Measurements from ENCODE around the gene CACNA1B.

CACNA1B gene

GRCh38 chr9:137977571-137978261 lies 100.1 kb downstream of the CACNA1B start:
- Histone ChIP-seq H3K4me1 (ENCODE audit: control insufficient read depth, insufficient read depth, low read length) (no peaks in the 10 kb centered on the region), H3K9ac (ENCODE audit: low read length) (no peak overlapping the region), H3K27me3 (ENCODE audit: control insufficient read depth, insufficient read depth, low read length) (no peaks in the 10 kb centered on the region), H3K9me3 (ENCODE audit: control insufficient read depth, low read length) (no peaks in the 10 kb centered on the region), H3K36me3 (ENCODE audit: control insufficient read depth, insufficient read depth, low read length) (no peaks in the 10 kb centered on the region), H3K4me3 (ENCODE audit: low read length) (no peak overlapping the region)

GRCh38 chr9:137978262-137978714 lies 100.7 kb downstream of the CACNA1B start:
- no peaks in the 10 kb centered on the region for H3K9me3 ChIP-seq (ENCODE audit: control insufficient read depth, low read length)
- H3K4me1 ChIP-seq (ENCODE audit: control insufficient read depth, insufficient read depth, low read length): no peaks in the 10 kb centered on the region
- H3K36me3 ChIP-seq (ENCODE audit: control insufficient read depth, insufficient read depth, low read length): no peaks in the 10 kb centered on the region

GRCh38 chr9:137982200-137982599 lies 104.6 kb downstream of the CACNA1B start:
- Histone ChIP-seq H3K9me3 (ENCODE audit: control insufficient read depth, low read length) (no peaks in the 10 kb centered on the region), H3K9ac (ENCODE audit: low read length) (no peak overlapping the region), H3K36me3 (ENCODE audit: control insufficient read depth, insufficient read depth, low read length) (no peaks in the 10 kb centered on the region), H3K4me1 (ENCODE audit: control insufficient read depth, insufficient read depth, low read length) (no peaks in the 10 kb centered on the region), H3K27me3 (ENCODE audit: control insufficient read depth, insufficient read depth, low read length) (no peaks in the 10 kb centered on the region), H3K4me3 (ENCODE audit: low read length) (no peak overlapping the region)

More at GRCh38 chr9:137978262-137978714, 100.7 kb downstream of the CACNA1B start:
- Histone ChIP-seq H3K4me3 (ENCODE audit: low read length) (no peak overlapping the region), H3K27me3 (ENCODE audit: control insufficient read depth, insufficient read depth, low read length) (no peaks in the 10 kb centered on the region), H3K9ac (ENCODE audit: low read length) (no peak overlapping the region)

GRCh38 chr9:137984005-137984404 lies 106.4 kb downstream of the CACNA1B start:
- Histone ChIP-seq H3K36me3 (ENCODE audit: control insufficient read depth, insufficient read depth, low read length) (no peaks in the 10 kb centered on the region), H3K4me3 (ENCODE audit: low read length) (no peak overlapping the region), H3K4me1 (ENCODE audit: control insufficient read depth, insufficient read depth, low read length) (no peaks in the 10 kb centered on the region), H3K9me3 (ENCODE audit: control insufficient read depth, low read length) (no peaks in the 10 kb centered on the region), H3K9ac (ENCODE audit: low read length) (no peak overlapping the region), H3K27me3 (ENCODE audit: control insufficient read depth, insufficient read depth, low read length) (no peaks in the 10 kb centered on the region)

GRCh38 chr9:137984520-137985257 lies 107.1 kb downstream of the CACNA1B start:
- Histone ChIP-seq H3K9ac (ENCODE audit: low read length) (no peak overlapping the region), H3K36me3 (ENCODE audit: control insufficient read depth, insufficient read depth, low read length) (no peaks in the 10 kb centered on the region), H3K4me1 (ENCODE audit: control insufficient read depth, insufficient read depth, low read length) (no peaks in the 10 kb centered on the region), H3K9me3 (ENCODE audit: control insufficient read depth, low read length) (no peaks in the 10 kb centered on the region), H3K4me3 (ENCODE audit: low read length) (no peak overlapping the region), H3K27me3 (ENCODE audit: control insufficient read depth, insufficient read depth, low read length) (no peaks in the 10 kb centered on the region)

- Histone ChIP-seq H3K9ac (ENCODE audit: low read length) (no peak overlapping the region), H3K4me1 (ENCODE audit: control insufficient read depth, insufficient read depth, low read length) (no peaks in the 10 kb centered on the region), H3K4me3 (ENCODE audit: low read length) (no peak overlapping the region), H3K9me3 (ENCODE audit: control insufficient read depth, low read length) (no peaks in the 10 kb centered on the region), H3K27me3 (ENCODE audit: control insufficient read depth, insufficient read depth, low read length) (no peaks in the 10 kb centered on the region), H3K36me3 (ENCODE audit: control insufficient read depth, insufficient read depth, low read length) (no peaks in the 10 kb centered on the region)
These were observed 108.1 kb downstream of the CACNA1B start for GRCh38 chr9:137985637-137986071.

GRCh38 chr9:137986268-137987099 lies 108.9 kb downstream of the CACNA1B start:
- Histone ChIP-seq H3K4me1 (ENCODE audit: control insufficient read depth, insufficient read depth, low read length) (no peaks in the 10 kb centered on the region), H3K27me3 (ENCODE audit: control insufficient read depth, insufficient read depth, low read length) (no peaks in the 10 kb centered on the region), H3K4me3 (ENCODE audit: low read length) (no peak overlapping the region)

GRCh38 chr9:137987244-137988030 lies 109.9 kb downstream of the CACNA1B start:
- no peaks in the 10 kb centered on the region for H3K27me3 ChIP-seq (ENCODE audit: control insufficient read depth, insufficient read depth, low read length)
- no peaks in the 10 kb centered on the region for H3K4me1 ChIP-seq (ENCODE audit: control insufficient read depth, insufficient read depth, low read length)
- H3K9me3 ChIP-seq (ENCODE audit: control insufficient read depth, low read length): no peaks in the 10 kb centered on the region
- no peak overlapping the region for H3K4me3 ChIP-seq (ENCODE audit: low read length)
- no peaks in the 10 kb centered on the region for H3K36me3 ChIP-seq (ENCODE audit: control insufficient read depth, insufficient read depth, low read length)
- no peak overlapping the region for H3K9ac ChIP-seq (ENCODE audit: low read length)

More at GRCh38 chr9:137986268-137987099, 108.9 kb downstream of the CACNA1B start:
- Histone ChIP-seq H3K9me3 (ENCODE audit: control insufficient read depth, low read length) (no peaks in the 10 kb centered on the region), H3K36me3 (ENCODE audit: control insufficient read depth, insufficient read depth, low read length) (no peaks in the 10 kb centered on the region), H3K9ac (ENCODE audit: low read length) (no peak overlapping the region)

GRCh38 chr9:137988051-137988450 lies 110.5 kb downstream of the CACNA1B start:
- Histone ChIP-seq H3K27me3 (ENCODE audit: control insufficient read depth, insufficient read depth, low read length) (no peaks in the 10 kb centered on the region), H3K9me3 (ENCODE audit: control insufficient read depth, low read length) (no peaks in the 10 kb centered on the region), H3K9ac (ENCODE audit: low read length) (no peak overlapping the region)

GRCh38 chr9:137988701-137989100 lies 111.1 kb downstream of the CACNA1B start:
- no peaks in the 10 kb centered on the region for H3K4me1 ChIP-seq (ENCODE audit: control insufficient read depth, insufficient read depth, low read length)
- no peaks in the 10 kb centered on the region for H3K27me3 ChIP-seq (ENCODE audit: control insufficient read depth, insufficient read depth, low read length)
- H3K4me3 ChIP-seq (ENCODE audit: low read length): no peak overlapping the region
- no peaks in the 10 kb centered on the region for H3K9me3 ChIP-seq (ENCODE audit: control insufficient read depth, low read length)
- no peak overlapping the region for H3K9ac ChIP-seq (ENCODE audit: low read length)
- H3K36me3 ChIP-seq (ENCODE audit: control insufficient read depth, insufficient read depth, low read length): no peaks in the 10 kb centered on the region

More at GRCh38 chr9:137988051-137988450, 110.5 kb downstream of the CACNA1B start:
- Histone ChIP-seq H3K4me1 (ENCODE audit: control insufficient read depth, insufficient read depth, low read length) (no peaks in the 10 kb centered on the region), H3K4me3 (ENCODE audit: low read length) (no peak overlapping the region), H3K36me3 (ENCODE audit: control insufficient read depth, insufficient read depth, low read length) (no peaks in the 10 kb centered on the region)

GRCh38 chr9:137989156-137989555 lies 111.6 kb downstream of the CACNA1B start:
- Histone ChIP-seq H3K4me3 (ENCODE audit: low read length) (no peak overlapping the region), H3K36me3 (ENCODE audit: control insufficient read depth, insufficient read depth, low read length) (no peaks in the 10 kb centered on the region), H3K9ac (ENCODE audit: low read length) (no peak overlapping the region), H3K9me3 (ENCODE audit: control insufficient read depth, low read length) (no peaks in the 10 kb centered on the region), H3K4me1 (ENCODE audit: control insufficient read depth, insufficient read depth, low read length) (no peaks in the 10 kb centered on the region), H3K27me3 (ENCODE audit: control insufficient read depth, insufficient read depth, low read length) (no peaks in the 10 kb centered on the region)
